Endothelial cell of umbilical vein (primary cell): ENCODE data around the gene MS4A8.
A peak's percentile ranks its signal among the peaks of the same experiment; 100 is the strongest.

Experiments used
- CTCF ChIP-seq, 2 donors: IDR thresholded peaks; 1 replicate in 1 of 2; 2 replicates in 1 of 2; pipeline ENCODE4 v1.5.1; 2011; ENCODE audit warnings: low read length in 2 of 2, mild to moderate bottlenecking in 2 of 2, moderate library complexity in 2 of 2, control low read depth in 1 of 2, inconsistent platforms in 1 of 2, low read depth in 1 of 2; ENCODE audit not compliant: insufficient read depth in 1 of 2; ENCODE audit errors: extremely low read depth in 1 of 2
- POLR2A ChIP-seq: IDR thresholded peaks from 2 replicates; pipeline ENCODE4 v1.6.1; 2012; ENCODE audit warnings: low read depth, mild to moderate bottlenecking, control low read depth, low read length

- TF ChIP-seq POLR2A (no peak), CTCF (IDR thresholded peaks at IDR 0.05; ENCODE audit: extremely low read depth in 1 of 2, insufficient read depth in 1 of 2, low read depth in 1 of 2, low read length in 2 of 2) (peak; percentile 29 to 43)
Observed at GRCh38 chr11:60756307-60757032, 57.1 kb downstream of the MS4A8 start, which contains the start of gene MS4A15.
